GM10248 (cell line): Measurements from ENCODE around the gene GPR34.

Experiments used
- CTCF ChIA-PET: fragments of 300-600 bp; sonication (Branson Sonifier 250); formaldehyde crosslinking; extraction: SDS; loops from one replicate; lab custom pipeline; 2021; ENCODE audit warnings: antibody characterized with exemption; lab: Yijun Ruan, JAX
- POLR2A ChIA-PET: fragments of 350-650 bp; sonication (Branson Sonifier 250); formaldehyde crosslinking; extraction: SDS; loops from one replicate; lab custom pipeline; 2020; ENCODE audit warnings: antibody characterized with exemption; lab: Yijun Ruan, JAX
- DNase-seq: peaks from one replicate; pipeline ENCODE4 v3.0.0; 2012; ENCODE audit errors: extremely low spot score
- TF ChIP-seq, protein P1 (sequence below): IDR thresholded peaks from 2 replicates; pipeline ENCODE4 v1.5.1; 2012; ENCODE audit warnings: mild to moderate bottlenecking, low read depth; ENCODE audit errors: extremely low read depth, missing control alignments, control extremely low read depth

GPR34 gene

DNA sequence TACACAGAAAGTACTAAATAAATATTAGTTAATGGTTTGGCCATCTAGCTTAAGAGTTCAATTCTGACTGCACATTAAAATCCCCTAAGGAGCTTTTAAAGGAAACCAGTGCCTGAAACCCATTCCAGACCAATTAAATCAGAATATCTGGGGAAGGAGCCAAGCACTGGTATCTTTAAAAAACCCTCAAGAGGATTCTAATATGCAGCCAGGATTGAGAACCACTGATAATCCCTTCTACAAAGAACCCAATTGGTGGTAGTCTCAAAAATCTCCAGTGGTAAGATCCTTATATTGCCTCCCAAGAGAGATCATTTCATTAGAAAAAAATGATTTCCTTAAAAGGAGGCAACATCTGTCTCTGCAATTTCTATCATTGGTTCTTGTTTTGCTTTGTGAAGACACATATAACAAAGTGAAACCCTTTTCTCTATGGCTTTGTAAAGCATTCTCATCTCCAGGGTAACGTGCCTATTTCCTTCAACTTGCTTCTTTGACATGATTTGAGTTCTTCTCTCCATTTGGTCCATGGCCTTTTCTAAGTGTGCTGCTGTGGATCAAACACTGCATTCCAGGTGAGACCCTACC, 3.5 kb downstream of the GPR34 start:
- ChIA-PET CTCF (interaction anchor here (1.4 kb wide), 1 partner anchor 11 kb away, joined by 3 read pairs; no protein-coding TSS in a partner anchor), POLR2A (no interaction called here)
- DNase-seq, result no peak
- TF ChIP-seq, protein P1, sequence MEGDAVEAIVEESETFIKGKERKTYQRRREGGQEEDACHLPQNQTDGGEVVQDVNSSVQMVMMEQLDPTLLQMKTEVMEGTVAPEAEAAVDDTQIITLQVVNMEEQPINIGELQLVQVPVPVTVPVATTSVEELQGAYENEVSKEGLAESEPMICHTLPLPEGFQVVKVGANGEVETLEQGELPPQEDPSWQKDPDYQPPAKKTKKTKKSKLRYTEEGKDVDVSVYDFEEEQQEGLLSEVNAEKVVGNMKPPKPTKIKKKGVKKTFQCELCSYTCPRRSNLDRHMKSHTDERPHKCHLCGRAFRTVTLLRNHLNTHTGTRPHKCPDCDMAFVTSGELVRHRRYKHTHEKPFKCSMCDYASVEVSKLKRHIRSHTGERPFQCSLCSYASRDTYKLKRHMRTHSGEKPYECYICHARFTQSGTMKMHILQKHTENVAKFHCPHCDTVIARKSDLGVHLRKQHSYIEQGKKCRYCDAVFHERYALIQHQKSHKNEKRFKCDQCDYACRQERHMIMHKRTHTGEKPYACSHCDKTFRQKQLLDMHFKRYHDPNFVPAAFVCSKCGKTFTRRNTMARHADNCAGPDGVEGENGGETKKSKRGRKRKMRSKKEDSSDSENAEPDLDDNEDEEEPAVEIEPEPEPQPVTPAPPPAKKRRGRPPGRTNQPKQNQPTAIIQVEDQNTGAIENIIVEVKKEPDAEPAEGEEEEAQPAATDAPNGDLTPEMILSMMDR, result no peak

DNA sequence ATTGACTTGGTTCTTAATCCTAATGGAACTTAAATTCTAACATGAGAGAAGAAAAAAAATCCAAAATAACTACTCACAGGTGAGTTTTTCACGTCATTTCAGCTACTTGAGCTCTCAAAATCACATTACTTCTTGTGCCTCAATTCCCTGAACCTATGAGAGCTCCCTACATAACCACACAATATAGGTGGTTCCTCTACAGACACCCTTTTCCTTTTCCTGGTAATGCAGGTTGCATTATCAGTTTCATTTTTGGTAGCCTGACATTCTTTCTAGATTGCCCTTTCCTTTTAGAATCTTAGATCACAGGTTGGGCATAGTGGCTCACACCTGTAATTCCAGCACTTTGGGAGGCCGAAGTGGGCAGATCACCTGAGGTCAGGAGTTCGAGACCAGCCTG, 4.3 kb downstream of the GPR34 start:
- TF ChIP-seq, protein P1, result no peak
- DNase-seq, result no peak
- CTCF ChIA-PET, result no interaction called here
- POLR2A ChIA-PET, result no interaction called here

DNA sequence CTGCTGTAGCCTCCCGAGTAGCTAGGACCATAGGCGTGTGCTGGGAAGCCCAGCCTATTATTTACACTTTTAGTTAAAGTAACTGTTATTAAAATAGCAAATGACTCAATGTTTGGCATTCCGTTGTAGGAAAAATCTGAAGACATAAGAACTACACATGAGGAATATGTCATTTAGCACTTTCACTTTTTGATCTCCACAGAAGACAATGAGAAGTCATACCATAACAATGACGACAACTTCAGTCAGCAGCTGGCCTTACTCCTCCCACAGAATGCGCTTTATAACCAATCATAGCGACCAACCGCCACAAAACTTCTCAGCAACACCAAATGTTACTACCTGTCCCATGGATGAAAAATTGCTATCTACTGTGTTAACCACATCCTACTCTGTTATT, 6.7 kb downstream of the GPR34 start:
- TF ChIP-seq, protein P1, result no peak
- CTCF ChIA-PET, result interaction anchor here (1.8 kb wide), 1 partner anchor 10 kb away, joined by 5 read pairs; no protein-coding TSS in a partner anchor
- POLR2A ChIA-PET, result no interaction called here

DNA sequence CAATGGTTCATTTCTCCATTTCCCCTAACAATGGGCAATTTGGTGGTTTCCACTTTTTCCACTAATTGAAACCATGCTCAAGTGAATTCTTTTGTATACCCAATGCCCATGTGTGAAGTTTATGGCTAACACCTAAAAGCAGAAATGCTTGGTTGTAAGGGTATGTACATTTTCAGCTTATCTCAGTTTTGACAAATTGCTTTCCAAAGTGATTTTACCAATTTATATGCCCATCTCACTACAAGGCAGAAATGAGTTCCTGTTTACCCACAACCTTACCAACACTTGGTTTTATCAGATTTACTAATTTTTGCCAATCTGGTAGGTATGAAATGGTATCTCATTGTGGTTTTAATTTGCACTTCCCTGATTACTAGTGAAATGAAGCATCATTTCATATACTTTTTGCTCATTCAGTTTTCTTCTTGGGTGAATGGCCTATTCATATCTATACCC, 14.8 kb downstream of the GPR34 start:
- ChIA-PET CTCF (interaction anchor here (1.4 kb wide), 2 partner anchors 11 to 12 kb away, joined by 3 read pairs; no protein-coding TSS in a partner anchor), POLR2A (no interaction called here)
- TF ChIP-seq, protein P1, result no peak
- DNase-seq, result no peak

More for the DNA sequence above, 6.7 kb downstream of the GPR34 start:
- DNase-seq, result no peak

DNA sequence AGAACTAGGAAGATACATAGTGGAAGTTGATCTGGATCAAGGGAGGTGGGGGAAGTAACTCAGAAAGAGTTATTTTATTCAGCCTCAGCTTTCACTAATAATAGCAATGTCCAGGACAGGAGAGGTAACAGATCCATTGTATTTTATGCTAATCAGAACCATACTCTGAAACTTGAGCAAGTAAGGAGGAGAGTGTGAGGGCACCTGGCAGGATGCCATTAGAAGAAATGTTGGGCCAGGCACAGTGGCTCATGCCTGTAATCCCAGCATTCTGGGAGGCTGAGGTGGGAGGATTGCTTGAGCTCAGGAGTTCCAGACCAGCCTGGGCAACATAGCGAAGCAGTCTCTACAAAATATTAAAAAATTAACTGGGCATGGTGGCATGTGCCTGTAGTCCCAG, 16.3 kb downstream of the GPR34 start:
- POLR2A ChIA-PET, result no interaction called here
- CTCF ChIA-PET, result interaction anchor here (1.6 to 1.7 kb wide), 2 partner anchors 10 to 11 kb away, joined by 4 to 5 read pairs; no protein-coding TSS in a partner anchor
- TF ChIP-seq, protein P1, result no peak
- DNase-seq, result no peak

DNA sequence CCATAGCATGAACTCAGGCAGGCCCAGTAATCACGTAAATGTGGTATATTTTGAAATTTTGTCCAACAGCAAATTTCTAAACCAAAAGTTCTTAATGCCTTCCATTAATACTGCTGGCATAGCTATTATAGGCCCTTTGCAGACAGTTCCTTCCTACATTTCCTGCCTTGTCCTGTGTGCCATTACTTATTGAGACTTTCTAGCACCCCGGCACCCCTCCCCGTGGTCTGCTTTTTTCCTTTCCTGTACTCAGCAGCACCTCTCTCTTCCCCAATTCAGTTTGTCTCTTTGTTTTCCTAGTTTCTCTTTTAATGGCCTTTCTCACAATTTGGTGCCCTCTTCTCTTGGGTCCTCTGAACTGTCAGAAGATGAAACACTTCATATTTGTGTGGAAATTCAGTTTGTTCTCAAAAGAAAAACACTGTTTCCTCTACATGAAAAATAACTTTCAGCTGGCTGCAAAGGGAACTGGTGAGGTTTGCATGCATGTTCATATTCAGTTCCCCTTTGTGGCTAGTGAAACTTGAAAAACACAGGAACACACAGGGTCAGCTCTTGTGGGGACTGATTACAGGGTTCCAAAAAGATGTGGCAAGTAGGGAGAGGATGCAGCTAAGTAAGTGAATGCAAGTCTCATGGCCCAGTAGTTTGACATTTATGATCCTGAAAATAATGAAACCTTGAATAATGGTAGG, 17.1 kb downstream of the GPR34 start:
- CTCF ChIA-PET, result interaction anchor here (1.6 to 1.7 kb wide), 2 partner anchors 9 to 11 kb away, joined by 4 to 5 read pairs; no protein-coding TSS in a partner anchor
- DNase-seq, result peak; percentile 23
- TF ChIP-seq, protein P1, result no peak
- POLR2A ChIA-PET, result no interaction called here
